LNCaP clone FGC (cell line): ENCODE results near the gene ASCC2.

Experiments used
- DNase-seq: peaks from one replicate; pipeline ENCODE4 v3.0.0-alpha.2; 2011; ENCODE audit warnings: low read depth
- H3K4me3 ChIP-seq: 2 replicates; pipeline ENCODE4 v1.5.1; 2011; ENCODE audit warnings: mild to moderate bottlenecking, low read depth, low read length, control low read depth
- CTCF ChIP-seq: IDR thresholded peaks from 2 replicates; pipeline ENCODE4 v1.5.1; 2012; ENCODE audit warnings: mild to moderate bottlenecking; ENCODE audit not compliant: control insufficient read depth, insufficient read depth; ENCODE audit errors: extremely low read depth

The ASCC2 gene

GRCh38 chr22:29782061-29782845 lies 55.8 kb downstream of the ASCC2 start:
- no peak overlapping the region for H3K4me3 ChIP-seq
- no peak for DNase-seq
- TF ChIP-seq CTCF = no peak

- no peak overlapping the region for H3K4me3 ChIP-seq
Observed at GRCh38 chr22:29780748-29781676, 57.1 kb downstream of the ASCC2 start.

GRCh38 chr22:29780220-29780619 lies 57.9 kb downstream of the ASCC2 start:
- DNase-seq = no peak
- no peak for TF ChIP-seq CTCF
- H3K4me3 ChIP-seq = no peak overlapping the region

More at GRCh38 chr22:29780748-29781676, 57.1 kb downstream of the ASCC2 start:
- TF ChIP-seq CTCF = no peak
- no peak for DNase-seq

GRCh38 chr22:29773233-29773632 lies 64.8 kb downstream of the ASCC2 start:
- TF ChIP-seq CTCF = no peak
- no peak overlapping the region for H3K4me3 ChIP-seq
- no peak for DNase-seq

GRCh38 chr22:29772170-29772641 lies 65.9 kb downstream of the ASCC2 start:
- DNase-seq = no peak
- no peak overlapping the region for H3K4me3 ChIP-seq
- TF ChIP-seq CTCF = peak; percentile 53

- DNase-seq = no peak
- TF ChIP-seq CTCF = no peak
Observed at GRCh38 chr22:29769723-29770321, 68.3 kb downstream of the ASCC2 start.

More at GRCh38 chr22:29769723-29770321, 68.3 kb downstream of the ASCC2 start:
- no peak overlapping the region for H3K4me3 ChIP-seq
